H1 (cell line): ENCODE data around the gene ATG16L1. TPM values are rescaled to one million over a fixed set of nuclear protein-coding genes. Genes with fewer than 3 reads are reported as not detected.

ENCODE experiments used
- ASH2L ChIP-seq: fragments of 200-600, 300-600 bp; sonication (generic); IDR thresholded peaks from one replicate; pipeline ENCODE4 v1.7.1; 2017; ENCODE audit warnings: low read length
- CTBP2 ChIP-seq: IDR thresholded peaks from 2 replicates; pipeline ENCODE4 v1.7.0; 2011; ENCODE audit warnings: borderline replicate concordance, mild to moderate bottlenecking, moderate library complexity, mixed read lengths, low read length; ENCODE audit not compliant: insufficient read depth, insufficient read length
- GABPA ChIP-seq: IDR thresholded peaks from 2 replicates; pipeline ENCODE4 v1.6.1; 2011; ENCODE audit warnings: mild to moderate bottlenecking, low read length, moderate library complexity, borderline replicate concordance; ENCODE audit not compliant: insufficient read depth
- HDAC2 ChIP-seq, 2 experiments: fragments of 300-600 bp in 1 of 2; sonication (generic) in 1 of 2; IDR thresholded peaks; 2 replicates each; pipeline ENCODE4 v1.6.1; 2011 to 2012; ENCODE audit warnings: low read depth in 2 of 2, low read length in 2 of 2, mild to moderate bottlenecking in 2 of 2, moderate library complexity in 2 of 2, borderline replicate concordance in 1 of 2, inconsistent platforms in 1 of 2
- HDAC6 ChIP-seq: IDR thresholded peaks from one replicate; pipeline ENCODE4 v1.7.1; 2012; ENCODE audit warnings: low read depth, mild to moderate bottlenecking, inconsistent platforms, low read length, moderate library complexity
- JUN ChIP-seq: IDR thresholded peaks from 2 replicates; pipeline ENCODE4 v1.6.1; 2011; ENCODE audit warnings: low read depth, mild to moderate bottlenecking, improper control_type of control experiment, low read length
- NANOG ChIP-seq: IDR thresholded peaks from 2 replicates; pipeline ENCODE4 v1.6.1; 2011; ENCODE audit warnings: low read length, low read depth, mild to moderate bottlenecking, inconsistent platforms; ENCODE audit not compliant: insufficient read depth, poor library complexity, severe bottlenecking
- TAF7 ChIP-seq: optimal IDR thresholded peaks from 2 replicates; pipeline ENCODE3; 2011; ENCODE audit warnings: low read depth, mild to moderate bottlenecking, inconsistent platforms, low read length, moderate library complexity, borderline replicate concordance
- polyA plus RNA-seq, 7 experiments: library from polyadenylated mRNA; depleted of rRNA in 3 of 7; stranded (reverse) in 5 of 7; unstranded in 2 of 7; fragments of >200 nt in 5 of 7; fragments of 200-250 nt in 2 of 7; gene quantifications; 1 replicate in 5 of 7; 2 replicates in 1 of 7; 4 replicates in 1 of 7; pipeline versions ENCODE4 v1.2.1 to v1.2.3, GENCODE V29; 2011 to 2013; ENCODE audit warnings: missing spikeins in 2 of 7, mixed read lengths in 2 of 7
- total RNA-seq: library from RNA; stranded (reverse); fragmentation: NEBNext Ultra II Directional; extraction: Animal tissue kit (Norgen Biotek cat#: 25700); gene quantifications from 2 replicates; pipeline ENCODE4 v1.2.1, GENCODE V29; 2021

The ATG16L1 gene
- total and polyA plus RNA-seq, 2 of the 8 experiments (the other 6 are each of a cell fraction or from before 2014, with no cell fraction given), result 18.3 to 31.0 TPM

- TF ChIP-seq GABPA (no peak), HDAC2 (IDR thresholded peaks at IDR 0.05; ENCODE audit: borderline replicate concordance in 1 of 2, low read depth in 2 of 2, low read length in 2 of 2) (no peak), JUN (no peak), TAF7 (no peak), CTBP2 (no peak), NANOG (no peak), ASH2L (no peak), HDAC6 (no peak)
These were observed 23.8 kb downstream of the ATG16L1 start (continued) for GRCh38 chr2:233275223-233275622.
